Measurements from ENCODE around the gene APOL1.
A peak's percentile ranks its signal among the peaks of the same experiment; 100 is the strongest.
"Not testable (repeated sequence)": the region's sequence is repeated elsewhere in the genome, so short reads cannot be mapped to it uniquely, and the experiment has no call there.

APOL1 gene

DNA sequence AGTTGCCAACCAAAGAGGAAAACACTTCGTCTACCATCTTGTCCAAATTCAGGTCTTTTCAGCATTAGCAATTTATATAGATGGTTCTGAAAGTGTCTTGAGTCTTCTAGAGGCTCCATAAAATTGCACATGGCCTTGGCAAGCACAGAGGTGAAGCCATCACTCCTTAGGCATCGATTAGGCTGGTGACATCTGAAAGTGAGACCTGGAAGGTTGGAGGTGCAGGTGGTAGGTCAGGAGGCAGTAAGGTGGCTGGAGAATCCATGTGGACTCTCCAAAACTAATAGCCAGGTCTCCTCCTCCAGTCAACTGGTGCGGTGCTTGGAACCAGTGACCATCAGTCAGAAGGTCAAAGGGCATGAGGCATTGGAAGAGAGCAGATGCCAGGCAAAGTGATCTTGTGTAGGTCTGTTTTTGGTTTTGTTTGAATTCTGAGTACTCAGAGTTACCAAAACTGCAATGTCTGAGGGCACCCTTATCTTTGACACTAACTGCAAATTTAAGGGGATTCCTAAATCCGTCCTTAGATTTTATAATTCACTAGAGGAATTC lies 7.1 kb upstream of the APOL1 start:
- no peak for DNase-seq

DNA sequence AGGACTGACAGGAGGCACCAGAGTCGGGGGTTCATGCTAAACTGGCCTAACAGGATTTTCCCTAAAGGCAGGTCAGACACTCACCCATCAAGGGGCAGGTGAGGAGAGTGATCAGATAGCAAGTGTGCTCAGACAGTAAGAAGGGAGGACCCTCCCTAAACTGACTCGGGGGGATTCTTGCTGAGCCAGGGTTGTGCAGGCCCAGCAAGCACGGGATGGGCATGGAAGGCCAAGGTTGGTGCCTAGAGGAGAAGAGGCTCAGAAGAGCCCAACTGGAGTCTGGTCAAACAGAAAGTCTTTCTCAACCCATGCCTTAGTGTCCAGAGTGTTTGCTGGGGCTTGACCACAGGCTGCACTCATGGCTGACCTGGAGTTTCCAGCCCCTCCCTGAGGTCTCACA lies 6.2 kb upstream of the APOL1 start:
- no peak for DNase-seq

- DNase-seq = no peak
Measured at GRCh38 chr22:36247955-36248354, 5.0 kb upstream of the APOL1 start.

DNA sequence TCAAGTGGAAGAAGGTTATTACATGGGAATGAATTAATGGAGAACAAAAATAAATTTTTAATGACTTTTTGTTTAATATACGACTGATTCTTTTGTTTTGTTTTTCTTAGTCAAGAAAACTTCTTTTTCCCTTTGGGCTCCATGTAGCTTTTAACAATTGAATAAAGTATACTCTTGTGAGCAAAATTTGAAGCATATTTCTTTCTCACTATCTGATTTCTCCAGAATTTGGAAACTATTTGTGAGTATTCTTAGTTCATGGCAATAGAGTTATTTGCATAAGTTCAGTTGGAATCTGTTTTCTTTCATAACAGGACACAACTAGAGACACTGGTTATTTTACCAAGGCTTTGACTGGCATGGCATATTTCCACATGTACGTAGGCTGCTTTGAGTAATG lies 3.8 kb upstream of the APOL1 start:
- no peak for DNase-seq

- DNase-seq = not testable (repeated sequence)
Measured at GRCh38 chr22:36250292-36250960, 2.5 kb upstream of the APOL1 start.

DNA sequence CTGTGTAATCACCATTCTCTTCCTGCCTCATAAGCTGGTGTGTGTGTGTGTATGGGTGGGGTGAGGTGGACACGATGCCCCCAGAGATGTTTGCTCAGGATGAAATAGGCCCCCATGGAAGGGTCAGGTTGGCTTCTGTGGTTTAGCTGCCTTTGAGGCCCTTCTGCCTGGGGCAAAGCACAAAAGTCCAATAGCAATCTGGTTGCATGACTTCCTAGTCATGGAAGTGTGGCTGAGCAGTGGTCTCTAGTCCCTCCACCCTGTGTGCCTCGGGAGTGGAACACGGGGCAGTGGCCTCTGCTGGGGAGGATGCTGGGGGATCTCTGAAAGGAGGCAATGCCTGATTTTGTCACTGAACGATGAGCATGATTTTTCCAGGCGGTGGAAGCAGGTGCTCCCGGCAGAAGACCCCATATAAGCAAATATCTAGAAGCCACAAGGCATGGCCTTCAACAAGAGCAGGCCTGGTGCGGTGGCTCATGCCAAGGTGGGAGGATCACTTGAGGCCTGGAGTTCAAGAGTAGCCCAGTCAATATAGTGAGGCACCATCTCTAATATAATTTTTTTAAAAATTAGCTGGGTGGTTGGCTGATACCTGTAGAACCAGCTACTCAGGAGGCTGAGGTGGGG lies 839 bp upstream of the APOL1 start:
- DNase-seq = not testable (repeated sequence)

DNA sequence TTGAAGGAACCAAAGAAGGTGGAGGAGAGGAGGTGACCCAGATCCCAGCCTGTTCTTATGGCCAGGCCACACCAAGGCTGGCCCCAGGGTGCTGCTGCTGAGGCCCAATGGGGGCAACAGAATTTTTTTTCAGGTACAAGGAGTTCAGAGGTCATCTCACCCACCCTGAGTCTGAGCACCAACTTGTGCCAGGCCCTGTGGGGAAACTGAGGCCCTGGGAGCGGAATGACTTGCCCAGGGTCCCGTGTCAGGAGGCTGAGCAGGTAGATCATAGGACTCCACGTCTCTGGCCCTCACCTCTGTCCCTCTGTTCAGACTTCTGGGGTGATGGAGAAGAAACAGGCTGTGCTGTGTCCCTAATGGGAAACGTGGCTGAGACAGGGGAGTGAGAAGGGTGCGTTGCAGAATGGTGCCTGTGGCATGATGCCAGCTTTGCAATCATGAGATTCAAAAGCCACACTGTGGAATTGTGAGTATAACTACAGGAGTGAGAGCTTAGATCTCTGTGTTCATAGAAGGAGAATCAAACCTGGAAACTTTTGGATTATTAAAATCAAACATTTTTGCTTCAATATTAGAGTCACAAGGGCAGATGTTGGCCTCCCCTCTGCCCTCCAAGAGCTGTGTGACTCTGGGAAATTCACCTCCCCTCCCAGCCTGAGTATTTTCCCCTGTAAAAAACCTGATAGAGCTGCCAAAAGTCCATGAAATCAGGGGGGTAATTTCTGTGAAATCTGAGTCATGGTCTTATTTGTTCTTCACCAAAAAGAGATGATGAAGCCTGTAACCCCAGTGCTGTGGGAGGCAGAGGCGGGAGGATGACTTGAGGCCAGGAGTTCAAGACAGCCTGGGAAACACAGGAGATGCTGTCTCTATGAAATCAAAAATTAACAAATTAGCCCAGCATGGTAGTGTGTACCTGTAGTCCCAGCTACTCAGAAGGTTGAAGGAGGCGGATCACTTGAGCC lies 874 bp downstream of the APOL1 start:
- DNase-seq = peak; percentile 64 to 85

- DNase-seq = not testable (repeated sequence)
Measured at GRCh38 chr22:36255572-36255971, 2.6 kb downstream of the APOL1 start.

- no peak for DNase-seq
Measured at GRCh38 chr22:36256478-36256877, 3.5 kb downstream of the APOL1 start.

DNA sequence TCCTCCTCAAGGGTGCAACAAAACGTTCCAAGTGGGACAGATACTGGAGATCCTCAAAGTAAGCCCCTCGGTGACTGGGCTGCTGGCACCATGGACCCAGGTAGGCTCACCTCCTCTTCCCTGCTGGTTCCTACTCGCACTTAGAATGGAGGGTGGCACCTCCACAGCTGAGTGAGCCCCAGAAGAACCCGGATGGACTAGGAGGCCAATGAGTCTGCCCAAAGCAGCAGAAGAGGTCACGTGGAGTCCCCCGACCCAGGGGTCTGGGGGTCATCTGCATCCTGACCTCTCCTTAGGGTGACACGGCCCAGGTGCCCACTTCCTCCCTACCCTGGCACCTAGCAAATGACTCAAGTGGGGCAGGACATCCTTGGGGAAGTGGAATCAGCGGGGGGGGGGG lies 4.4 kb downstream of the APOL1 start:
- DNase-seq = no peak

GRCh38 chr22:36257948-36258670 lies 5.2 kb downstream of the APOL1 start:
- DNase-seq = no peak

DNA sequence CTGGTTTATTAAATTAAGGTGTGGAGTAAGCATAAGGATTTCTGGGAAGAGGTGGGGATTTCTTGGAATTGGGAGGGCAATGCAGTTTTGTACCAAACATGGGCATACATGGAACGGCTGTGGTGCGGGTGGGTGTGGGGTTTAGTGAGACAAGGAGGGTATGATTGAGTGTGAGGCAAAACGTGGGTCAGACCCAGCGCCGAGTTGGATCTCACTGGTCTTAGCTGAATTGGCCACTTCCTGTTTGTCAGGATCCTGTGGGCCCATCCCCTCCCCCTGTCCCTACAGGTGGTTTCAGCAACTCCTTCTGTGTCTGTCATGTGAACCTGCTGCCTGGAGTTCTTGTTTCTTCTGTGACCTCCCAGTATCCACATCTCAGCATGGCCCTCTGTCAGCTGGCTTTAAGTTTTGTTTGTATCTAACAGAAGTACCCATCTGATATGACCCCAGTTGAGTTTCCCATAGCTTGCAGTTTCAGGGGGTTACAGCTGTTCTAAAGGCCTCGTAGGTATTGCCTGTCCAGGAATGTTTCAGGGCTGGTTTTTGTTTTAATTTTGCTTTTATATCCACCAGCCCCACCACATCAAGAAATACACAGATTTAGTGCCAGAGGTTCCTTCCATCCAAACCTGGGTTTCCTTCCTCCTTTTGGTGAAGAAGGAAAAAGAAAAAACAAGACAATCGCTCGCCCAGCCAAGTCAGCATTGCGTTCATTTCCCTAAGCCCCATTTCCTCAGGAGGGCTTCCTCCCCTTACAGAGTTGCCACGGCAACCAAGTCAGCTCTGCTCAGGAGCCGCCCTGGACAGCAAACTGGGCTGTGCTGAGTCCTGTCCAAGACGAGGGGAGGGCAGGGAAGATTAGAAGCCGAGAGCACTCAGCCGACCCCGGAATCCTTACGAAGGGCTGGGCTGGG lies 6.0 kb downstream of the APOL1 start:
- no peak for DNase-seq

DNA sequence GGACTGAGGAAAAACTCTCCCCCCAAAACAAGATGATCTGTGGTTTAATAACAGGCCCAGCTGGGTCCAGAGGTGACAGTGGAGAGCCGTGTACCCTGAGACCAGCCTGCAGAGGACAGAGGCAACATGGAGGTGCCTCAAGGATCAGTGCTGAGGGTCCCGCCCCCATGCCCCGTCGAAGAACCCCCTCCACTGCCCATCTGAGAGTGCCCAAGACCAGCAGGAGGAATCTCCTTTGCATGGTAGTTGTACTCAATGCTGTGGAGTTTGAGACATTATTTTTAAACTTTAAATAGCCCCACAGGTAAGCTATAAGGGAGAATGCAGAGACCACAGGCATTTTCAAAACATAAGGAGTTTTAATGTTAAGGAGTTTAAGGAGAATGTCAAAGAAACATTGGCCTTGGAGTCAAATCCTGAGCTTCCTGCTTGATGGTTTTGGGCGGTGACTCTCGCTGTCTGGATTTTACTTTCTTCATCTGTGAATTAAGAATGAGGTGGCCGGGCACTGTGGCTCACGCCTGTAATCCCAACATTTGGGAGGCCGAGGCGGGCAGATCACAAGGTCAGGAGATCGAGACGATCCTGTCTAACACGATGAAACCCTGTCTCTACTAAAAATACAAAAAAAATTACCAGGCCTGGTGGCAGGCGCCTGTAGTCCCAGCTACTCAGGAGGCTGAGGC lies 6.8 kb downstream of the APOL1 start:
- DNase-seq = no peak

DNA sequence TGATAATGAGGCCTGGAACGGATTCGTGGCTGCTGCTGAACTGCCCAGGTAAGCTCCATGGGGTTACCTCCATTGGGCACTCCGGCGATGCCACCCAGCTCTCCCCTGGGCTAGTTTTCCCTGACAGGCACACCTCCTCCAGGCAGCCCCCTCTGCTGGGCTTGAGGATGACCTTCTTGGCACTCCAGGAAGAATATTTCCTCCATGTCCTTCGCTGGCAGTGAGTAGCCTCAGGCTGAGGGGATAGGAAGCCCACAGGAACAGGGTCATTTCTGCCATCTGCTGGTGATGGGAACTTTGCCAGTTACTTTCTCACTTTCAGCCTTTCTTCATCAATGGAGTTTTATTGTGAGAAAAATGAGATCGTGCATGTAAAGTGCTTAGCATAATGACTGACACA lies 8.7 kb downstream of the APOL1 start:
- DNase-seq = not testable (repeated sequence)

DNA sequence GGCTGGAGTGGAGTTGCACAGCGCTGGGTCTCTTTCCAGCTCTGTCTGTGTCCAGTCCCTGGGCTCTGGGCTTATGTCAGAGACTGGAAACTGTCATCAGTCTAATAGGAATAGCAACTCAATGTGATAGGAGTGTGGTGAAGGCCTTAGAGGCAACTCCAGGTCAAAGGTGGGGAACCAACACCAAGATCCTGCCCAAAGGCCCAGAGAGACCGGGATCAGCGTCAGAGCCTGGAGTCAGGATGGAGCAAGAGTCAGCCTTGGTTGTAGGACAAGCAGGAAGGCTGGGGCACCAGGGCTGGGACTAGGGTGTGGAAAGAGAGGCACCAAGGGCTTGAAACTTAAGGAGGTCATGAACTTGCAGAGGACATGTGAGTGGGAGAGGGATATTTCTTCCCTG lies 9.4 kb downstream of the APOL1 start:
- DNase-seq = not testable (repeated sequence)

DNA sequence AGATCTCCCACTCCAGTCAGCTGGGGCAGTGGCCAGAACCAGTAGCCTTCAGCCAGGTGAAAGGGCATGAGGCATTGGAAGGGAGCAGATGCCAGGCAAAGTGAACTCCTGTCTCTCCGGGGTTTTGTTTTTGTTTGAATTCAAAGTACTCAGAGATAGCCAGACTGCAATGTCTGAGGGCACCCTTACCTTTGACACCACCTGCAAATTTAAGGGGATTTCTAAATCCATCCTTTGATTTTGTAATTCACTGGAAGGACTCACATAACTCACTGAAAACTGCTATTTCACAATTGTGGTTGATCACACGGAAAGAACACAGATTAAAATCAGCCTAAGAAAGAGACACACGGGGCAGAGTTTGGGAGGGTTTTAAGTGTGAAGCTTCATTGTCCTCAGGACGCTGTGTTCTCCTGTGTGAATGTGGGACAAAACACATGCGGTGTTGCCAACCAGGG lies 10.3 kb downstream of the APOL1 start:
- not testable (repeated sequence) for DNase-seq

DNA sequence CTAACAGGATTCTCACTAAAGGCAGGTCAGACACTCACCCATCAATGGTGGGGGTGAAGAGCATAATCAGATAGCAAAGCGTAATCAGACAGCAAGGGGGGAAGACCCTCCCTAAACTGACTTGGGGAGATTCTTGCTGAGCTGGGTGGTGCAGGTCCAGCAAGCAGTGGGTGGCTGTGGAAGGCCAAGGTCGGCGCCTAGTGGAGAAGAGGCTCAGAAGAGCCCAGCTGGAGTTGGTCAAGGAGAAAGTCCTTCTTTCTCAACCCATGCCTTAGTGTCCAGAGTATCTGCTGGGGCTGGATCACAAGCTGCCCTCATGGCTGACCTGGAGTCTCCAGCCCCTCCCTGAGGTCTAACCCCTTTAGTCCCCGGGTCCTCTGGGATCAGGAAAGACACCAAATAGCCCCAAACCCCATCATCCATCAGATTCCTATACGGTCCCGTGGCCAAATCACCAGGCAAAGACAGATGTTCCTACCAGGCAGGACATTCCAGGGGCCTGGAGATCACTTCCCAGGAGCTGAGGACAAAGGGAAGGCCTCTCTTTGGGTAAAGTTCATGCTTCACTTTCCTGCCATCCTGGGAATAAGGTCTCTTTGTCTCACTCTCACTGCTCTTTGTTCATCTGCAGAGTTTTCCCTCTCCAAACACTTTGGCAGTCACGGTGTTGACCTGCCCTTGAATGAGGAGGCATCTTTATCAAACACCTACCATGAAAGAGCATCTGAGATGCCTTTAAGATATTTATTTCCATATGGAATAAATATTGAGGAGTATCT lies 11.1 kb downstream of the APOL1 start:
- not testable (repeated sequence) for DNase-seq

GRCh38 chr22:36267058-36267457 lies 14.1 kb downstream of the APOL1 start:
- DNase-seq = no peak

- no peak for DNase-seq
Measured at GRCh38 chr22:36267896-36268485, 15.1 kb downstream of the APOL1 start.

All from inflammatory macrophage treated with lipopolysaccharide for 1 hour (primary cell).